Measurements from ENCODE around the gene MMP17. TPM values are rescaled to one million over a fixed set of nuclear protein-coding genes. Genes with fewer than 3 reads are reported as not detected.

Gene MMP17
- total and polyA plus RNA-seq, 2 of the 4 experiments (the other 2 are of a cell fraction), result 1.4 to 11.8 TPM

- Histone ChIP-seq H2BK120ac (ENCODE audit: low read depth, low read length) (no peak overlapping the region), H3K27ac (ENCODE audit: insufficient read depth, low read length) (no peak overlapping the region), H3K9me3 (ENCODE audit: control insufficient read depth, insufficient read depth, low read length) (peaks cover 3% of the 10 kb centered on the region; the same call in 1 of the 2 replicates), H2BK15ac (ENCODE audit: low read depth, low read length) (no peak overlapping the region), H3K27me3 (ENCODE audit: control insufficient read depth, insufficient read depth, low read length) (no peaks in the 10 kb centered on the region; the same call in 1 of the 2 replicates), H3K14ac (replicated peaks; ENCODE audit: low read depth, low read length) (no peak overlapping the region), H3K36me3 (ENCODE audit: control insufficient read depth, insufficient read depth, low read length) (no peaks in the 10 kb centered on the region), H4K8ac (ENCODE audit: low read depth in 2 of 2, low read length in 2 of 2) (no peak overlapping the region), H3K18ac (ENCODE audit: low read depth, low read length) (no peak overlapping the region), H3K4me2 (ENCODE audit: low read depth, low read length) (no peak overlapping the region), H3K4ac (ENCODE audit: low read depth, low read length) (no peak overlapping the region), H3K23ac (ENCODE audit: low read depth, low read length) (no peak overlapping the region), H2BK20ac (ENCODE audit: low read depth, low read length) (no peak overlapping the region), H4K91ac (ENCODE audit: insufficient read depth, low read depth, low read length) (no peak overlapping the region), H4K20me1 (ENCODE audit: insufficient read depth, low read length) (no peaks in the 10 kb centered on the region), H4K5ac (ENCODE audit: low read depth, low read length) (no peak overlapping the region), H3K9ac (ENCODE audit: low read depth, low read length) (no peak overlapping the region), H2AFZ (replicated peaks; ENCODE audit: low read length, poor library complexity) (no peak overlapping the region), H3K56ac (ENCODE audit: extremely low read depth, insufficient read depth, low read length) (no peak overlapping the region), H3K9me1 (ENCODE audit: insufficient read depth, low read length) (no peaks in the 10 kb centered on the region), H3K4me3 (ENCODE audit: insufficient read depth, low read depth, low read length) (no peak overlapping the region), H2AK5ac (ENCODE audit: low read depth, low read length) (no peak overlapping the region), H2AK9ac (replicated peaks; ENCODE audit: low read depth, low read length, poor library complexity) (no peak overlapping the region), H2BK5ac (ENCODE audit: low read depth, low read length, poor library complexity, severe bottlenecking) (no peak overlapping the region), H3K4me1 (ENCODE audit: control insufficient read depth, insufficient read depth, low read length) (no peaks in the 10 kb centered on the region), H3K79me1 (ENCODE audit: low read depth in 1 of 2, low read length in 2 of 2) (no peaks in the 10 kb centered on the region)
- TF ChIP-seq, protein P1, sequence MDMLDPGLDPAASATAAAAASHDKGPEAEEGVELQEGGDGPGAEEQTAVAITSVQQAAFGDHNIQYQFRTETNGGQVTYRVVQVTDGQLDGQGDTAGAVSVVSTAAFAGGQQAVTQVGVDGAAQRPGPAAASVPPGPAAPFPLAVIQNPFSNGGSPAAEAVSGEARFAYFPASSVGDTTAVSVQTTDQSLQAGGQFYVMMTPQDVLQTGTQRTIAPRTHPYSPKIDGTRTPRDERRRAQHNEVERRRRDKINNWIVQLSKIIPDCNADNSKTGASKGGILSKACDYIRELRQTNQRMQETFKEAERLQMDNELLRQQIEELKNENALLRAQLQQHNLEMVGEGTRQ (IDR thresholded peaks at IDR 0.05; ENCODE audit: low read depth, low read length), result no peak
- TF ChIP-seq BHLHE40 (IDR thresholded peaks at IDR 0.05; ENCODE audit: low read depth, low read length) (no peak), CEBPB (IDR thresholded peaks at IDR 0.05; ENCODE audit: low read depth, low read length) (0 out of 2 replicates have a peak, but pooled peaks have one; percentile 15), RFX5 (IDR thresholded peaks at IDR 0.05; ENCODE audit: low read depth, low read length) (no peak), RCOR1 (IDR thresholded peaks at IDR 0.05; ENCODE audit: insufficient replicate concordance, low read length) (no peak), POLR2A (IDR thresholded peaks at IDR 0.05; ENCODE audit: low read depth, low read length) (no peak)
- POLR2A ChIA-PET (ENCODE audit: unreplicated experiment), result no interaction called here
- WGBS, 2 experiments (ENCODE audit: extremely low coverage in 2 of 2, insufficient read length in 1 of 2), result 40% methylated on average over 1 of the region's 7 CpGs; no CpG with 5 or more reads in 1 of the 2 experiments
- in situ Hi-C loops (cut with MboI; ENCODE audit: low sequenced_read_pairs) (no loop called here), intact Hi-C loops (cut with micrococcal nuclease) (no loop called here), dilution Hi-C loops (cut with HindIII; ENCODE audit: low sequenced_read_pairs, unreplicated experiment) (no loop called here)
- no peak for DNase-seq
- BruUV-seq (replicated peaks), result no TSS peak
- CTCF ChIA-PET, result no interaction called here
- no peak for ATAC-seq (ENCODE audit: low read depth)
Observed at GRCh38 chr12:131815131-131815530, 13.1 kb upstream of the MMP17 start.
